Mesenteric fat pad (tissue), 1 donor: Measurements from ENCODE around the gene SLC25A26. TPM values are rescaled to one million over a fixed set of nuclear protein-coding genes. Genes with fewer than 3 reads are reported as not detected.

Experiments
- DNase-seq: peaks from one replicate; pipeline ENCODE4 v3.0.0-alpha.2; 2020; ENCODE audit warnings: low spot score
- total RNA-seq: library from RNA; stranded (reverse); fragmentation: NEBNext Ultra II Directional; extraction: Animal tissue kit (Norgen Biotek cat#: 25700); gene quantifications from one replicate; pipeline ENCODE4 v1.2.1, GENCODE V29; 2021
- donor health status: DM: yes; HTN: yes; CAD: no.

Gene SLC25A26
- total RNA-seq, 1 donor from 2014 or later, result 18.7 TPM

- no peak for DNase-seq
These were observed 149.4 kb downstream of the SLC25A26 start for GRCh38 chr3:66370179-66370578.

- DNase-seq, result no peak
These were observed 150.6 kb downstream of the SLC25A26 start for GRCh38 chr3:66371432-66371831.

GRCh38 chr3:66372681-66373350 lies 152.0 kb downstream of the SLC25A26 start:
- no peak for DNase-seq

DNA sequence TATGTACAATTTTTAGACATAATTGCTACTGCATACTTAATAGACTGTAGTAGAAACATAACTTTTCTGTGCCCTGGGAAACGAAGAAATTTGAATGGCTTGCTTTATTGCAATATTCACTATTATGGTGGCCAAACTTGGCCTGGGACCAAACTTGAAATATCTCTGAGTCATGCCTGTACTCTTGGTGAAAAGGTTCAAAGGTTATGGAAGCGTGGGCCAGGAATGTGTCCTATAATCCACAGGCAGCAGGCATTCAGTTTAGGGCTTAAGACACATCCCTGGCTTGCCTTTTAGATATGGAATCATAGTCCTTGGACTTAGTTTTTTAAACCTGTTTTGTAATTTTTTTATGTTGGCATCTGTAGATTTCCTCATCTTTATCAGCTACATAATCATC lies 155.8 kb downstream of the SLC25A26 start:
- DNase-seq, result no peak

- DNase-seq, result no peak
These were observed 157.0 kb downstream of the SLC25A26 start for GRCh38 chr3:66377800-66378199.

DNA sequence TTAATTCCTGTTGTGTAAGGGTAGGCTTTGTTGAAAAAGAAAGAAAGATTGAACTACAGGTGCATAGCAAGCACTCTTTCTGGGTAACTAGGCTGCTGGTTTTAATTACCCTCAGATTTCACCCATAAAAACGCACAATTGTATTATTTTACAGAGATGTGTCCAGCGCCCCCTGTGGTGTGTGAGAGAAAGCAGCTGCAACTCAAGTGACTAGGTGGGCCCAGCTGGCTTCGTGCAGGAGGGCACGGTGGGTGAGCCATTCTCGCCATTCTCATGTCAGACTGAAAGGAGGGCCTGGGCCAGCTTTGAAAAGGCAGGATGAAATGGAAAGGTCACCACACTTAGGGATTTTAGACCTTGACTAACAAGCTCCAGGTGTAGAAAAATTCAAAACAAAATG lies 157.5 kb downstream of the SLC25A26 start:
- DNase-seq, result no peak

DNA sequence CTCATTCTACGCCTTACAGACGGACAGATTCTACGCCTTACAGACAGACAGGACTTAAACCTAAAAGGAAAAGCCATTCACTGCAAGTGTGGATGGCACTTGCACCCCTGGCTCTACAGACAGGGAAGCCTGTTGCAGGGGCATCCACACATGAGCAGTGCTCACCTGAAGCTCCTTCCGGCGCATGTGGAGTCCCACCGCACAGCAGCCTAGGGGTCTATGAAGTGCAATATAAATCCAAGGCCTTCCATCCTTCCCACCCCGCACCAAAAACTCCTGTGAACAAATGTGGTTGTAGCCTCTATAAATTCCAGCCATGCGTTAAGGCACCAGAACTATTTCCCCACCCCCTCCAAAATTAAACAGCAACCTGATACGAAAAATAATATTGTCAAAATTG lies 158.8 kb downstream of the SLC25A26 start:
- DNase-seq, result no peak

DNA sequence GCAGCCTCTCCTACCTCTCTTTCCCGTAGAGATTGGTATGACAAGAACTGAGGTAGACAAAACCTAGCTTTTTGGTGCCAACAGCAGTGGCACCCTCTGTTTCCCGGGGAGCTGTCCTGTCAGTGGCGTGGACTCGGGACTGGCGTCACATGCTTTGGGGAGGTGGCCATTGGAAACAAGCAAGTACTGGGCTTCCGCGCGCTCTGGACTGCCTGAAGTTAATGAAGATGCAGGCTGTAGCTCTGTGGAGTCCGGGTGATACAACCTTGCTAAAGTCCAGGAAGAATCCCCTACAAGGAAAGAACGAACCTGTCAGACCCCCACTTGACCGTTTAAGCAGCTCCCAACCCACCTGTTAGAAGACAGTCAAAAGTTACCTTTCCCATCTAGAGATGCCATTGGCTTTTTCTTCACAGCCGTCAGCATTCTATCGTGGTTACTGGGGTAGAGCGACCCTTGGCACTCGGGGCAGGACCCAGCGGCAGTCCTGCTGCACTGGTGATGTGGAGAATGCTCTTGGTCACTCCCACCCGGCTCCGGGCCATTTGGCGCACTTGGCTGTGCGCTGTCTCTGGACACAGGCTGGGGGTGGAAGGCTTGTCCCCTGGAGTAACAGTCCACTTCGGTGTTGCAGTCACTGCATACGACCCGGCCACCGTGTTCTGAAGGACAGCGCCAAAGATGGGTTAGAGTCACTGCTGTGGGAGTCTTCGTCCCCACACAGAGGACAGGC lies 159.6 kb downstream of the SLC25A26 start:
- no peak for DNase-seq

GRCh38 chr3:66381626-66382025 lies 160.8 kb downstream of the SLC25A26 start:
- no peak for DNase-seq

- DNase-seq, result no peak
These were observed 161.3 kb downstream of the SLC25A26 start for GRCh38 chr3:66382142-66382541.

GRCh38 chr3:66383023-66383422 lies 162.2 kb downstream of the SLC25A26 start:
- no peak for DNase-seq

DNA sequence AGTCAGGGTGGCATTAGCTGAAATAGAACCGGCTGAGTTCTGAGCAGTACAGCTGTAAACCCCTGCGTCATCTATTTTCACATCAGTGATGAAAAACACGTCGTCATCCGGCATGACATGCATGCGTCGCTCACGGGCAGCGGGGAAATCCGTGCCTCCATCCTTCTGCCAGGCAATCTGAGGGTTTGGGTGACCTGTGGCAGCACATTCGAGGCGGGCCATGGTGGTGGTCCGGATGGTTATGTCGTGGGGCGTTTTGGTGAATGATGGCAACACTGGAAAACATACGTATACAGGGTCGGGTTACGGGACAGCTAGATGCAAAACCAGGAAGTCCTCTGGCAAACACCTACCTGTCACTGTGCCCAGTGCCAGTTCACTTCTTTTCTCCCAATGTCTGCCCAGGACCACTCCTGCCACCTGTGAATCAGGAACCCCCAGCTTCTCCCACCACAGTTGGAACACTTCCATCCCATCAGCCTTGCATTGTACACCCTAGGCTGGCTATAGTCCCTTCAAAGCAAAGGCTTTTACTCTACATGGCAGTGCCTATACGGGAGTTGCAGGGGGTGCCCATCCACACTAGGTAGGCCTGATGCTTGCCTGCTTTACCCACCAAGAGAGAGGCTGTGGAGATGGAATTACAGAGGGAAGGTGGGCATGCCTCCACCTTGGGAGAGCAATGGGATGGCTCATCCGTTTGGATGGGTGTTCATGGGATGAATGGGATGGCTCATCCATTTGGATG lies 163.4 kb downstream of the SLC25A26 start:
- no peak for DNase-seq

GRCh38 chr3:66385066-66385465 lies 164.3 kb downstream of the SLC25A26 start:
- DNase-seq, result no peak

GRCh38 chr3:66386011-66386924 lies 165.5 kb downstream of the SLC25A26 start:
- no peak for DNase-seq

- DNase-seq, result no peak
These were observed 166.3 kb downstream of the SLC25A26 start for GRCh38 chr3:66386925-66387650.

GRCh38 chr3:66390013-66390412 lies 169.2 kb downstream of the SLC25A26 start:
- no peak for DNase-seq

DNA sequence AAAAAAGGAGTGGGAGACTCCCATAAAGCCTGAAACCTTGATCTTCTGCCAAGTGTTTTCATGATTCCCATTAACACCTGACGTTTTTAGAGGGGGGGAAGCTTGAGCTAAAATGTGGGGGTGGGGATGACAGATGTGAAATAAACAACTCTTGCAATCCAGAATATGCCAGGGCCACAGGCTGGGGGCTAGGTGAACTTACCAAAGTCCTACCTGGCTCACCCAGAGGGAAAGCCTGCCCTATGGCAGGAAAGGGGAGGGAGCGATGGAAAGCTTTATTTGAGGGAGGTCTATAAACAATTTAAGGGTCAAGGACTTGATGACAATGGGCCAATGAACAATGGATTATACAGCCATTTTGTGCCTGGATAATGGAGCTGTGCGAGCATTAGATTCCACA lies 171.7 kb downstream of the SLC25A26 start:
- peak; percentile 59 for DNase-seq

DNA sequence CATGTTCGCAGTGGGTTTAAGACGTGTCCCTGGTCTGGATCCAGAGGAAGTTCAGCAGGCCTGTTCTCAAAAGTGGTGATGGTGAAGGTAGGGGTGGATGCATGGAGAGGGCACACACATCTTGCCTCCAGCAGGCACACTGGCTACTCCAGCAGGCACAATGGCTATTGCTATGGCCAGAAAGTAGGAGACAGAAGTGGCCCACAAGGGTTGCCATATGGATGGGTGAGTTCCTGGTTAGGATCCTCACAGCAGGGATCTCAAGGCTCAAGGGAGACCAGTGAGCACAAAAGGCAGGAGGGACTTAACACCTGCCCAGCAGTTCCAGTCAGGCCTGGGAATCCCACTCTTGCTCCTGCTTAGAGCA lies 172.1 kb downstream of the SLC25A26 start:
- no peak for DNase-seq

DNA sequence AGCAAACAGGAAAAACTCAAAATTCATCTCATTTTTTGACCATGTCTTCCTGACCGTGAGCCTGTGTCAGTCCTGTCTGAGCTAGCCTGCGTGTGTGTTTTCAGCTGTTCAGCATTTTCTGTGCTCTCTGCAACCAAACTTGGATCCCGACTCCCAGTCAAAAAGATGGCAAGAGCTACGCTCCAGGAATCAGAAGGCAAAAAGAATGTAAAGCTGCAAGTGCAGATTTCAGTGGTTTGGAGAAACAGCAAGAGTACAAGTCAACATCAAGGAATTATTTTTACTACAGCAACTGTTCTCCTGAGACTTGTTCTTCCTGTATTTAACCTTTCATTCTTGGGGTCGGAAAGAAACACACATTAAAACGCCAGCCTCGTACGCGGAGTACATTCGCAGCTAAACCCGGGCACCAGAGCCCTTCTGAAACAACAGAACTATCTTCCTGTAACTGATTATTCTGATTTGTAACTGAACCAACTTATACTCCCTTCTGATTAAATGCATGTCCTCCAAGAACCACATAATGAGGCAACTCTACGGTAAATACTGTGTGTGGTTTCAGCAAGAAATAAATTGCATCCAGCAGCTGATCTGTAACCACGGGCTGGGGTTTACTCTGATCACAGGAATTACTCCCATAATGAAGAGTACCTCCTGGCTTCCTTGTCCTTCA lies 172.7 kb downstream of the SLC25A26 start:
- peak; percentile 28 for DNase-seq
